AG10803 (cell line): ENCODE measurements around the gene PCOLCE2.
"Not testable (repeated sequence)": the region's sequence is repeated elsewhere in the genome, so short reads cannot be mapped to it uniquely, and the experiment has no call there.

ENCODE experiments used
- DNase-seq: peaks from one replicate; pipeline ENCODE4 v3.0.0; 2010; ENCODE audit warnings: low read depth
- H3K4me3 ChIP-seq: 2 replicates; pipeline ENCODE4 v1.5.1; 2011; ENCODE audit warnings: mild to moderate bottlenecking, low read length, control low read depth
- CTCF ChIP-seq: conservative IDR thresholded peaks from 2 replicates; pipeline ENCODE4 v1.5.1; 2011; ENCODE audit warnings: mild to moderate bottlenecking, low read length, control low read depth, inconsistent platforms

The PCOLCE2 gene

GRCh38 chr3:142878649-142879300, 10.1 kb downstream of the PCOLCE2 start:
- no peak overlapping the region for H3K4me3 ChIP-seq
- DNase-seq, result no peak
- no peak for TF ChIP-seq CTCF

GRCh38 chr3:142876417-142876816, 12.5 kb downstream of the PCOLCE2 start:
- no peak for DNase-seq
- no peak for TF ChIP-seq CTCF
- no peak overlapping the region for H3K4me3 ChIP-seq

- H3K4me3 ChIP-seq, result no peak overlapping the region
- TF ChIP-seq CTCF, result no peak
- no peak for DNase-seq
Observed at GRCh38 chr3:142875583-142876207, 13.2 kb downstream of the PCOLCE2 start.

- no peak for DNase-seq
- no peak for TF ChIP-seq CTCF
- no peak overlapping the region for H3K4me3 ChIP-seq
Observed at GRCh38 chr3:142875099-142875498, 13.8 kb downstream of the PCOLCE2 start.

DNA sequence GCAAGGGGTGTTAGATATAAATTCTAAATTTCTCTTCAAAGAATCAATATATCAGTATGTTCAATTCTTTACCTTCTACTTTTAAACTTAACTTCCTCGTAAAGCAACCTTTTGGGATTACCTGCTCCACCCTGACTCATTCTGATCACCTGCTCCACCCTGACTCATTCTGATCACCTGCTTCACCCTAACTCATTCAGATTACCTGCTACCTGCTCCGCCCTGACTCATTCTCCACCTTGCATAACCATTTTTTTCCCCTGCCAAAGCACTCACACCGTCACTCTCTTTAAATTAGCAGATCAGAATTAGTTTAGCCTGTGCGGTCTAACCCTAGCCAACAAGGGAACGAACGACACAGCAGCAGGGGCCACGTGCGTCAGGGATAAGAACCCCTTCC, 20.5 kb downstream of the PCOLCE2 start:
- DNase-seq, result not testable (repeated sequence)

GRCh38 chr3:142866841-142867631, 21.8 kb downstream of the PCOLCE2 start:
- no peak overlapping the region for H3K4me3 ChIP-seq
- TF ChIP-seq CTCF, result no peak
- DNase-seq, result no peak

More for the DNA sequence above, 20.5 kb downstream of the PCOLCE2 start:
- H3K4me3 ChIP-seq, result not testable (repeated sequence)

GRCh38 chr3:142863930-142864920, 24.7 kb downstream of the PCOLCE2 start:
- H3K4me3 ChIP-seq, result peak overlapping the region; percentile 52
- DNase-seq, result peak; percentile 34
- TF ChIP-seq CTCF, result no peak
